GM19023 (cell line): ENCODE data around the gene PDZK1.
"Not testable (repeated sequence)": the region's sequence is repeated elsewhere in the genome, so short reads cannot be mapped to it uniquely, and the experiment has no call there.

ENCODE experiments used
- ATAC-seq: cut with Tn5 transposase; IDR thresholded peaks from one replicate; pipeline ENCODE4 v1.9.1; 2021; ENCODE audit warnings: mild to moderate bottlenecking, moderate library complexity; ENCODE audit not compliant: unreplicated experiment

PDZK1 gene

DNA sequence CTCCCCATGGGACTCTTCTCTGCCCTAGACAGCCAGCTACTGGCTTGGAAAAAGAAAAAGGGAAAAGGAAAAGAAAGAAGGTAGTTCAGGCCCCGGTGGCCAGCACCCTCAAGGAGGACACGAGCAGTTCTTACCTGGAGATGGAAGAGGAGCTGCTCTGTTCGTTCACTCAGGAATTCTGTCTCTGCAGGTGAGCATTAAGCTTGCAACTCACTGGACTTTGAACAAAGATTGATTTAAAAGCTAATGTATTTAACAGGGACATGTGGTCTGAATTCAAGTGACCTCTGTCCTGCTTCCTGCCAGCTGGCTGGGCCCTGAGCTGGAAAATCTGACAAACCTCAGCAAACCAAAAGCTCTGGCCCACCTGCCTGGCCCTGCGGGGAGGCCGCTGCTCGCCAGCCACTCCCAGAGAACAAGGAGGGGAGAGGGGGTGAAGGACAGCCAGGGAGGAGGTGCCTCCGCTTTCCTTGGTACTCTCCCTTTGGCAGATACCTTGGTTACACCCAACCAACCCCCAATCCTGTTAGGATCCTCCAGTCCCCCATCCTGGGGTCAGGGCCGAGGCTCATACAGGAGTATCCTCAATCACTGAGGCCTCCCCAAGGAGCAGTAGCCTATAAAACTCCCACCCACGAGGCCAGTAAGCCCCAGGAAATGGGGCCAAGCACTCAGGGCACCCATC is at the start of gene PDZK1:
Gene PDZK1, minus strand, starts transcription at position 186 of the 685 bp plus-strand sequence. CDS start 19,347 bp downstream, outside the sequence.
- ATAC-seq: no peak

GRCh38 chr1:145751491-145752037 is 44.4 kb upstream of the PDZK1 start:
- ATAC-seq: no peak

DNA sequence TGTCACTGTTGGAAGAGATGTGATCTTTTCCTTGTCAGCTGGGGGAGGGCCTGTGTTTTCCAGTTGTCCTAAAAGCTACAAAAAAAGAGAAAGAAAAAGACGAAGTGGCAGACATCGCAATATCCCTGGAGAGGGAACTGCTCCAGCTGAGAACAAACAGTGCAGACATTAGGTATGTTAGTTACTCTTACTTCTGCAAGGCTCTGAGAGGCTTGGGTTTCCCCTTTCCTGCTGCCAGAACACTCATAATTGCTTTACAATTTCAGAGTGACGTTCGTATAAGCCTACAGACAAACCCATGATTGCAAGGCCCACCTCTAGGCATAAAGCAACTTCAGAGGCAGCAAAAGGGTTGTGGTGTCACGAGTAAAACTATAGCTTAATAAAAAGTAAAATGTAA is 43.3 kb upstream of the PDZK1 start:
- ATAC-seq: no peak

DNA sequence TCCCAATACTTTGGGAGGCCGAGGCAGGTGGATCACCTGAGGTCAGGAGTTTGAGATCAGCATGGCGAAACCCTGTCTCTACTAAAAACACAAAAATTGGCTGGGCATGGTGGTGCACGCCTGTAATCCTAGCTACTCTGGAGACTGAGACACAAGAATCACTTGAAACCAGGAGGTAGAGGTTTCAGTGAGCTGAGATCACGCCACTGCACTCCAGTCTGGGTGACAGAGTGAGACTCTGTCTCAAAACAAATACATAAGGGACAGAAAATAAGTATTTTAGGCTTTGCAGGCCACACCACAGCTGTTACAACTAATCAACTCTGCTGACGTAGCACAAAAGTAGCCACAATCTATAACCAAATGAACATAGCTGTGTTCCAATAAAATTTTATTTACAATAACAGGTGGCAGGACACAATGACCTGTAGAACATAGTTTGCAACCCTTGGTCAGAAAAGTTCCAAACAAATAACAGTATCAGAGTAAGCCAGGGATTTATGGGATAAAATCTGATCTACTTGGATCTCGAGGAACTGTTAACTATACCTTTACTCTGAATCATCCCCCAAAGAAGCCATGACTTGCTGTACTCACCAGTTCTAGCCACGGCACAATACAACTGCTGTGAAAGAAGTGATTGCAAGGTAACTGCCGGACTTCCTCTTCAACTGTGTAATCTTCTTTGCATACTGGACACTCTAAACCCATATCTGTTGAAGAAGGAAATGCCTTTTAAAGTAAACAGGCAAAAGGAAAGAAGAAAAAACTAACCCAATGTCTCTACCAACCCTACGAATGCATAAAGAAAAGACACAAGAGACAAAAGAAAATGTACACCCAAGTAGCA is 40.5 kb upstream of the PDZK1 start:
- no peak for ATAC-seq

- no peak for ATAC-seq
These were observed 33.1 kb upstream of the PDZK1 start for GRCh38 chr1:145740269-145740668.

- no peak for ATAC-seq
These were observed 29.0 kb upstream of the PDZK1 start for GRCh38 chr1:145736191-145736590.

GRCh38 chr1:145730900-145731299 is 23.7 kb upstream of the PDZK1 start:
- ATAC-seq: no peak

- ATAC-seq: no peak
These were observed 23.3 kb upstream of the PDZK1 start for GRCh38 chr1:145730467-145730866.

DNA sequence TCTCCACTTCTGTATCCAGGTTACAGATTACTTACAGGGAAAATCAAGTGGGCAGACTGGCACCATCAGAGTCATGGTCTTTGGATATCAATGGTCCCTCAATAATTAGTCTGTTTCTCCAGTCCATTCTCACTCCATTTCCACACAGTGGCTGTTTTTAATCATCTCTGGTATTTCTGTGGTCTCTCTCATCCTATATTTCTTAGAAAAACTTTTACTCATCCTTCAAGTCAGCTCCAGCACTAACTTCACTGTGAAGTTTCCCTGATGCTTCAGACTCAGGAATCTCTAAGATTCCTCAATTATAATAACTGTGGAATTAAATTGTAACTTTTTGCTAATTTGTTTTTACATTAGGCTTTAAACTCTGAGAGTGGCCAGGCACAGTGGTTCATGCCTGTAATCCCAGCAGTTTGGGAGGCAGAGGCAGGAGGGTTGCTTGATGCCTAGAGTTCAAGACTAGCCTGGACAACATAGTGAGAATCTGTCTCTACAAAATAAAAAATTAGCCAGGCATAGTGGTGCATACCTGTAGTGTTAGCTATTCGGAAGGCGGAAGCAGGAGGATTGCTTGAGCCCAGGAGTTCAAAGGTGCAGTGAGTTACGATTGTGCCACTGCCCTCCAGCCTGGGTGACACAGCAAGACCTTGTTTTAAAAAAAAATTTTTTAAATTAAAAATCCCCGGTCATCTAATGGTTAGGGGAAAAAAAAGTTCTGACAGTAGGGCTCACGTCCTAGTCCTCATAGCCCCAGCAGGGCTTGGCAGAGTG is 22.7 kb upstream of the PDZK1 start:
- no peak for ATAC-seq

GRCh38 chr1:145729196-145729595 is 22.0 kb upstream of the PDZK1 start:
- no peak for ATAC-seq

GRCh38 chr1:145726193-145726592 is 19.0 kb upstream of the PDZK1 start:
- ATAC-seq: not testable (repeated sequence)

DNA sequence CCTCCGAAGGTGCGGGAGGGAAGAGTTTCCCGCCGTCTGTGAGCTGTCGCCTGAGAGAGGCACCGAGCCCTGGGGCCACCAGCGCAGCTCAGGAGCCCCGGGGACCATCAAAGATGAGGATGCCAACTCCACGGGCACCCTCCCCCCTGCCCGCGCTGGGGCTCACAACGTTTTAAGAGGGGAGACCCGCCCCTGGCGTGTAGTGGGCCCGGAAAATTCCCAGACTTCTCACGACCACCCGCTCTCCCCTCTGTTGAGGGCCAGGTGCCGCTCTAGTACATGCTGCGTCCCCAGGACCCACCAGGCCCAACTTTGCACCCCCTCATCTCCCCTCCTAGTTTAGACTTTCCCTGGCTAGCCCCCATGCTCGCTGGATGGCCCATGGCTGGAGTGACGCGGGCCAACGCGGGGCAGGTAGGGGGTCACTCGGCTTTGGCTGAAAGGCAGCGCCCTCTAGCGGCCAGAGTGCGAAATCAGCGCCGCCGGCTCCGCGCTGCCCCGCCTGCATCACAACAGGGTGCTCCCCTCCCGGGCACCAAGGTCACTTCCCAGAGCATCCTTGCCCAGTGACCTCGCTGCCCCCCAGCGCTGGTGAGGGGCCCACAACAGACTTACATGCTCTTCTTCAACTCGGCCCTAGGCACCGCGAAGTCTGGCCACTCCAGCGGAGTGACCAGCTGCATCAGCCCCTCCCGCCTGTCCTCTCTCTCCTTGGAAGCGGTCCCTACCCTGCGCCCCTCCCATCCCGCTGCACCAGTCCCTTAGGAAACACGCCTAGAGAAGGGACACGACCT is 13.9 kb upstream of the PDZK1 start:
- no peak for ATAC-seq

GRCh38 chr1:145720556-145720877 is 13.3 kb upstream of the PDZK1 start:
- ATAC-seq: no peak

DNA sequence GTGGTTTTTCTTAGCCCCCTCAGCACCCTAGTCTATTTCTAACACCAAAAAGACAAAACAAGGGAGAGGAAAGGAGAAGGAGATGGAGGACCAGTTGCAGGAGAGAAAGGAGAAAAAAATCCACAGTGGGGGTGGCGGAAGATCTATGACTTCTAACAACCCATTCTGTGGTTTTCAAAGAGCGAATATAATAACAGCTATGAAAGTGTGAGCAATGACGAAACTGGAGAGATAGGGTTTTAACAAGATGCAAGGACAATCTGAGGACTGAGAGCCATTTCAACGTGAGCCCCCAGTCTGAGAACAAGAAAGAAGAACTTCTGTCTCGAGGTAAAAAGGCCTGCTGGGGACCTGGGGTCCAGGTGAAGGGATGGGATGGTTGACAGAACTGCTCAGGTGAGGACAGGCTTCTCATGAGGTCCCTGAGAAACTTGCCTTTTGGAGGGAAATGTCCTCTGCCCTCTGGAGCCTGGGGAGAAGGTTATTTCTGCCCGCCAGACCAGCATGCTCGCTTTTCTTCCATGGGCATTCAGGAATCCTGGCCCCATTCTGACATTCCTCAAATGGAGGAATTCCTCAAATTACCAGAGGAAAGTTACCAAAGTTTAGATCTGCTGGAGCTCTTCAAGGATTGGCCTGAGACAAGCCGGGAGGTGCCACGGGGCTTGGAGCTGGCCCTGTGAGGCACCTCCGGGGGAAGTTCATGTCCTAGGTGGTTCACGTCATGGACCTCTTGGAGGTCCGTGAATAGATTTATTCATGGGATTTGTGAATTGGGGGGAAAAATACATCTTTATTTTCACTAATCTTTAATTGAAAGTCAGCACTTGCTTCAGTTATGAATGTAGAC is 12.3 kb upstream of the PDZK1 start, which contains the start of gene CD160:
Gene CD160, plus strand, starts transcription at position 270 of the 850 bp plus-strand sequence. CDS start 8,829 bp downstream, outside the sequence.
- ATAC-seq: no peak

- ATAC-seq: not testable (repeated sequence)
These were observed 11.3 kb upstream of the PDZK1 start for GRCh38 chr1:145718465-145718864.

- ATAC-seq: no peak
These were observed 10.7 kb upstream of the PDZK1 start for GRCh38 chr1:145717833-145718232.

DNA sequence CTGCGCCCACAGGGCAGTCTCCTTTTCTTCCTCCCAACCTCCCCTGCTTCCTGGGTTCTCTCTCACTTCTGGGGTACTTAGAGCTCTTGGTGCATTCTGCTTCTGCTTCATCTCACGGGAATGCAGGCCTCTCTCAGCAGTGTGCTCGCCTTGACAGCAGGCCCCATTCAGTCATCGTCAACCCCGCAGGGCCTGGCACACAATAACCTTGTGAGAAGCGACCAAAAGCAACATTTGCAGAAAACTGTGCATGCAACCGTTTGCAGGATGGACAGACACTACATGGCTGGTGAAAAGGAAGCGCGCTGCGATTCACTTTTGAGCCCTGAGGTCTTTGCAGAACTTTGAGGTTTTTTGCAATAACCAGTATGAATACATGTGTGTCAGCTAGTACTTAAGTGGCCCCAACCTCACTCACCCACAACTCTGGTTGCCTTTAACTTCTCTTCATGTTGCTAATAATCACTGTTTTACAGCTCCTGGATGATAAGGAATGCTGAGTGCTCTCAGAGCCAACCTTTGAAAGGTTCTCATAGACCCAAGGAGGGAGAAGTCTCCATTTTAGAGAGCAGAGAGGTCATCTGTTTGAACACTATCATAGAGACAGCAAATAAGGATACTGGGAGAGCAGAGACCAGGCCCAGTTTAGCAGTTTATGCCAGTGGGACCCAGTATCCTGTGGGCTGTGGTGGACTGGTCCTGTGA is 9.6 kb upstream of the PDZK1 start:
- no peak for ATAC-seq

- no peak for ATAC-seq
These were observed 7.5 kb upstream of the PDZK1 start for GRCh38 chr1:145714524-145715111.
